Measurements from ENCODE around the gene FHOD1.

Gene FHOD1

DNA sequence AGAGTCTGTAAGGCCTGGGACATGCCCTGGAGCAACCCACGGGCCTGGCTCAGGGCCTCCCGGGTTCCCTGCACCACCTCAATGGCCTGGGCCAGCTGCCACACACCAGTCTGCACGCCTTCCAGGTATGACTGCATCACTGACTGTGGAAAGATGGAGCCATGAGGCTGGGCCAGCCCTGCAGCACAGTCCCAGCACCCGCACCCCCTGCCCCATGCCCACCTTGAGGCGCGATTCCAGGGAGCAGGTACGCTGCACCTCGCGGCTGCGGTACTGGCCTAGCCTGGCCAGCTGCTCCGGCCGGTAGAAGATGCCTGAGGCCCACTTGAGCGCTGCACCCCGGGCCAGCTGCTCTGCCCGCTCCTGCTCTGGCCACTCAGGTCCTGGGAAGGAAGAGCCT is 58.5 kb downstream of the FHOD1 start:
- H3K4me2 ChIP-seq (ENCODE audit: low read length): no peak overlapping the region
- H3K4me1 ChIP-seq: peaks cover 25% of the 10 kb centered on the region
- H3K79me2 ChIP-seq: peaks cover 10% of the 10 kb centered on the region
- H3K9me3 ChIP-seq (ENCODE audit: control insufficient read depth, low read length): no peaks in the 10 kb centered on the region
- TF ChIP-seq, protein P1, sequence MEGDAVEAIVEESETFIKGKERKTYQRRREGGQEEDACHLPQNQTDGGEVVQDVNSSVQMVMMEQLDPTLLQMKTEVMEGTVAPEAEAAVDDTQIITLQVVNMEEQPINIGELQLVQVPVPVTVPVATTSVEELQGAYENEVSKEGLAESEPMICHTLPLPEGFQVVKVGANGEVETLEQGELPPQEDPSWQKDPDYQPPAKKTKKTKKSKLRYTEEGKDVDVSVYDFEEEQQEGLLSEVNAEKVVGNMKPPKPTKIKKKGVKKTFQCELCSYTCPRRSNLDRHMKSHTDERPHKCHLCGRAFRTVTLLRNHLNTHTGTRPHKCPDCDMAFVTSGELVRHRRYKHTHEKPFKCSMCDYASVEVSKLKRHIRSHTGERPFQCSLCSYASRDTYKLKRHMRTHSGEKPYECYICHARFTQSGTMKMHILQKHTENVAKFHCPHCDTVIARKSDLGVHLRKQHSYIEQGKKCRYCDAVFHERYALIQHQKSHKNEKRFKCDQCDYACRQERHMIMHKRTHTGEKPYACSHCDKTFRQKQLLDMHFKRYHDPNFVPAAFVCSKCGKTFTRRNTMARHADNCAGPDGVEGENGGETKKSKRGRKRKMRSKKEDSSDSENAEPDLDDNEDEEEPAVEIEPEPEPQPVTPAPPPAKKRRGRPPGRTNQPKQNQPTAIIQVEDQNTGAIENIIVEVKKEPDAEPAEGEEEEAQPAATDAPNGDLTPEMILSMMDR (IDR thresholded peaks at IDR 0.05): no peak
- H3K27me3 ChIP-seq (ENCODE audit: control insufficient read depth, insufficient read depth, low read length): no peaks in the 10 kb centered on the region
- H3K27ac ChIP-seq: no peak overlapping the region
- H2AFZ ChIP-seq: no peak overlapping the region
- H3K36me3 ChIP-seq (ENCODE audit: control insufficient read depth, insufficient read depth, low read length): no peaks in the 10 kb centered on the region
- H3K4me3 ChIP-seq (ENCODE audit: low read depth, low read length): no peak overlapping the region
- no peak overlapping the region for H3K9ac ChIP-seq

DNA sequence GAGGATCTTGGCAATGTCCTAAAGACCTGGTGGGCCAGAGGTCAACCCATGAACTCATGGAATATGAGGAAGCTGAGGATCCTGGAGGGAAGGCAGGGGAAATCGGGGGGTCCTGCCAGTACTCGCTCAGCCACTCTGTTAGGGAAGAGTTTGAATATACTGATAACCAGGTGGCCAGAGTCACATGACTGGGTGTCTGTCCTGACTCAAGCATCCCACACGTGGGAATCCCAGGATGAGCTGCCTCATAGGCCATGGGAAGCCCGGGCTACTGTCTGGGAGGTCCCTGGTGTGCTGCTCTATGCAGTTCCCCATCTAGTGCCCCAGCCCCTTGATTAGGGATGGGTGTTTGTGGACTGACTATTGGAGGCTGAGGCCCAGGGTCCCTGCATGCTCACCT is 59.0 kb downstream of the FHOD1 start:
- Histone ChIP-seq H2AFZ (no peak overlapping the region), H3K4me1 (peaks cover 21% of the 10 kb centered on the region), H3K4me3 (ENCODE audit: low read depth, low read length) (no peak overlapping the region), H3K27ac (no peak overlapping the region), H3K9ac (no peak overlapping the region), H3K79me2 (peaks cover 9% of the 10 kb centered on the region), H3K9me3 (ENCODE audit: control insufficient read depth, low read length) (no peaks in the 10 kb centered on the region), H3K4me2 (ENCODE audit: low read length) (no peak overlapping the region), H3K36me3 (ENCODE audit: control insufficient read depth, insufficient read depth, low read length) (no peaks in the 10 kb centered on the region), H3K27me3 (ENCODE audit: control insufficient read depth, insufficient read depth, low read length) (no peaks in the 10 kb centered on the region)
- TF ChIP-seq, protein P1 (IDR thresholded peaks at IDR 0.05): no peak

DNA sequence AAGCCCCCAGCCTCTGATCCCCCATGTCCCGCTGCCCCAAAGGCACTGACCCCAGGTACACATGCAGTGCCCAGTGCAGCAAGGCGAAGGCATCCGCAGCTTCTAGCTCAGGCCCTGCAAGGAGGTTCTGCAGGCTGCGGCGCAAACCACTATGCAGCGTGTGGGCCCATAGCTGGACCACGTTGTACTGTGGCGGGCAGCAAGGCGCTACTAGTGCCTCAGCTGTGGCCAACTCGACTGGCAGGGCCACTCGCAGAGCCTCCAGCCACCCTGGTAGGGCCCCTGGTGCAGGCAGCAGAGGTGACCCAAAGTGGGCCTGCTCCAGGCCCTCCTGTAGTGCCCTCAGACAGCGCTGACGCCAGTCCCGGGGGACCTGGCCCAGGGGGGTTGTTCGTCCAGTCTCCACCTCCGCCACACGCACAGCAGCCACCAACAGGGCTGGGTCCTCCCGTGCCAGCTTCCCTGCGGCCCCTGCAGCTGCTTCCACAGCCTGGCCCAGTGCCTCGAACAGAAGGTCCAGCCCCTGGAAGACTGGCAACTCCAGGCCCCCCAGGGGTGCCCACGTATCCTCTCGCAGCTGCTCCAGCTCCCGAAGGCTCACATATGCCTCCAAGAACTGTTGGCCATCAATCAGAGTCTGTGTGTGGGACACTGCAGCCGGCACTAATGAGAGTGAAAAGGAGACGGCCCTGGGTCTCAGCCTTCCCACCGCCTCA is 59.9 kb downstream of the FHOD1 start:
- no peak overlapping the region for H3K27ac ChIP-seq
- no peak overlapping the region for H3K4me2 ChIP-seq (ENCODE audit: low read length)
- H2AFZ ChIP-seq: no peak overlapping the region
- TF ChIP-seq, protein P1 (IDR thresholded peaks at IDR 0.05): no peak
- H3K9ac ChIP-seq: no peak overlapping the region
- no peak overlapping the region for H3K4me3 ChIP-seq (ENCODE audit: low read depth, low read length)
- H3K79me2 ChIP-seq: peaks cover 2% of the 10 kb centered on the region
- H3K9me3 ChIP-seq (ENCODE audit: control insufficient read depth, low read length): no peaks in the 10 kb centered on the region
- H3K4me1 ChIP-seq: peaks cover 18% of the 10 kb centered on the region
- H3K27me3 ChIP-seq (ENCODE audit: control insufficient read depth, insufficient read depth, low read length): no peaks in the 10 kb centered on the region
- H3K36me3 ChIP-seq (ENCODE audit: control insufficient read depth, insufficient read depth, low read length): no peaks in the 10 kb centered on the region

DNA sequence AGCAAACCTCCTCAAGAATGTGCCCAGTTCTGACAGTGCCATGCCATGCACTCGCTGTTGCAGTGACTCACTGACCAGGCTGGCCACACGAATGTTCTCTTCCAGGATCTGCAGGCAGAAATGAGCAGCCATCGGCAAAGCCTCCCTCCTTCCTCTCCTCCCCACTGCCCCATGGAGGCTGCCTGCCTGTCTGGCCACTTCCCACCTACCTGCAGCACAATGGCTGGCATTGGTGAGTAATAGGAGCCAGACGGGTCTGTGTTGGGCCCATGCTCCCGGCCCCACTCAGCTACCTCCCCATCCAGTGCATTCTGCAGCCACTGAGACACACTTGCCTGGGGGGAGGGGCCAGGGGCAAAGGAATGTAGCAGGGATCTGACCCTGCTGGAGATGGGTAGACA is 60.7 kb downstream of the FHOD1 start:
- Histone ChIP-seq H3K4me2 (ENCODE audit: low read length) (no peak overlapping the region), H3K79me2 (no peaks in the 10 kb centered on the region), H2AFZ (no peak overlapping the region), H3K9ac (no peak overlapping the region), H3K9me3 (ENCODE audit: control insufficient read depth, low read length) (no peaks in the 10 kb centered on the region), H3K4me3 (ENCODE audit: low read depth, low read length) (no peak overlapping the region), H3K36me3 (ENCODE audit: control insufficient read depth, insufficient read depth, low read length) (no peaks in the 10 kb centered on the region), H3K27me3 (ENCODE audit: control insufficient read depth, insufficient read depth, low read length) (no peaks in the 10 kb centered on the region), H3K4me1 (peaks cover 18% of the 10 kb centered on the region), H3K27ac (no peak overlapping the region)
- TF ChIP-seq, protein P1 (IDR thresholded peaks at IDR 0.05): no peak

DNA sequence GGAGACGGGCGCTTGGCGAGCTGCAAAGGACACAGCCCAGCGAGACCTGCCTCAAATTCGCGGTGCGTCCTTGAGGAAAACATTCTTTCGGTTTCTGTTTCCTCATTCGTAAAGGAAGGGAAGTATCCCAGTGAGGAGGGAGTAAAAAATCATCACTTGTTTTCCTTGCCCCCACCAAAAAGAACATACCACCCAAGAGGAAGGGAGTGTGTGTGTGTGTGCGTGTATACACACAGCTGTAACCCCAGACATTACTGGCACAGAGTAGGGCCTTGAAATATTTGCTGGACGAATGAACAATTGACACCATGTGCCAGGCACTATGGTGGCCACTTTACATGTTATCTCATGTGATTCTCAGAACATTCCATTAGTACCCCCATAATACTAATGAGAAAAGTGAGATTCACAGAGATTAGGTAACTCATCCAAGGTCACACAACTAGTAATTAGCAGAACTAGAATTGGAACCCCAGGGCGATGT is 61.6 kb downstream of the FHOD1 start:
- Histone ChIP-seq H3K79me2 (no peaks in the 10 kb centered on the region), H3K27ac (peak overlapping the region; percentile 96), H3K9ac (no peak overlapping the region), H3K4me1 (peaks cover 18% of the 10 kb centered on the region), H3K4me2 (ENCODE audit: low read length) (peak overlapping the region; percentile 55), H3K9me3 (ENCODE audit: control insufficient read depth, low read length) (no peaks in the 10 kb centered on the region), H3K4me3 (ENCODE audit: low read depth, low read length) (peak overlapping the region; percentile 12), H3K36me3 (ENCODE audit: control insufficient read depth, insufficient read depth, low read length) (no peaks in the 10 kb centered on the region), H2AFZ (peak overlapping the region; percentile 92), H3K27me3 (ENCODE audit: control insufficient read depth, insufficient read depth, low read length) (no peaks in the 10 kb centered on the region)
- TF ChIP-seq, protein P1 (IDR thresholded peaks at IDR 0.05): no peak
